H4 (cell line): ENCODE data around the gene C1orf198. TPM values are rescaled to one million over a fixed set of nuclear protein-coding genes. Genes with fewer than 3 reads are reported as not detected.

Source experiments
- total RNA-seq: library from RNA; depleted of rRNA; stranded (reverse); fragments of >200 nt; shearing (Covaris generic); gene quantifications from 2 replicates; pipeline ENCODE4 v1.2.3, GENCODE V29; 2014; rRNA removed

C1orf198 gene
- total RNA-seq, 1 experiment from 2014 or later, result 23.4 TPM

Other genes with a start within 250 kb of the C1orf198 start
- 31.1 and 32.6 TPM in 2 replicates for gene COG2, start 226.0 kb downstream of the C1orf198 start, total RNA-seq
- gene AGT, start 154.4 kb downstream of the C1orf198 start, total RNA-seq, result 66.1 and 72.7 TPM in 2 replicates
- gene CAPN9, start 121.1 kb downstream of the C1orf198 start, total RNA-seq, result 0.50 TPM in 1 of 2 replicates, not detected in the other
- 8.3 and 11.3 TPM in 2 replicates for gene TTC13, start 110.3 kb upstream of the C1orf198 start, total RNA-seq
- 35.0 and 35.8 TPM in 2 replicates for gene ARV1, start 110.6 kb upstream of the C1orf198 start, total RNA-seq
- gene FAM89A, start 171.7 kb upstream of the C1orf198 start, total RNA-seq, result 24.9 and 32.0 TPM in 2 replicates